Measurements from ENCODE around the gene FAM20A. TPM values are rescaled to one million over a fixed set of nuclear protein-coding genes. Genes with fewer than 3 reads are reported as not detected.
A peak's percentile ranks its signal among the peaks of the same experiment; 100 is the strongest.

Gene FAM20A
- polyA plus RNA-seq, 3 donors: 0.91 to 1.6 TPM; not detected in 1

DNA sequence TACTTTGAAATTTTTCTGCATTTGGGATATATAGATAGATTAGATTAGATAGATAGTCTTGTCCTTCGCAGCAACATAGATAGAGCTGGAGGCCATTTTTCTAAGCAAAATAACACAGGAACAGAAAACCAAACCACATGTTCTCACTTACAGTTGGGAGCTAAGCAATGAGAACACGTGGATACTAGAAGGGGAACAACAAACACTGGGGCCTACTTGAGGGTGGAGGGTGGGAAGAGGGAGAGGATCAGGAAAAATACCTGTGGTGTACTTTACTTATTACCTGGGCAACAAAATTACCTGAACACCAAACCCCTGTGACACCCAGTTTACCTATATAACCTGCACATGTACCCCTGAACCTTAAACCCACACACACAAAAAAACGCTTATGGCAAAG lies 74.6 kb downstream of the FAM20A start:
- WGBS (ENCODE audit: insufficient coverage): no CpG with 5 or more reads among the region's 3 CpGs
- H3K36me3 Mint-ChIP-seq: peaks cover 89 to 95% of the 10 kb centered on the region in 2 donors
- H3K27ac Mint-ChIP-seq: peak overlapping the region in 1 of 7 donors; percentile 7

GRCh38 chr17:68522266-68522665 lies 78.9 kb downstream of the FAM20A start:
- no peaks in the 10 kb centered on the region for H3K27me3 ChIP-seq (ENCODE audit: control insufficient read depth in 2 of 2, insufficient read depth in 2 of 2, low read length in 2 of 2)
- H3K36me3 ChIP-seq (replicated peaks in 1 of 2; ENCODE audit: control insufficient read depth in 1 of 2, insufficient read depth in 2 of 2, low read length in 2 of 2): peaks cover 74 to 94% of the 10 kb centered on the region in 2 donors
- Mint-ChIP-seq H3K27me3 (ENCODE audit: low read depth in 3 of 3) (no peaks in the 10 kb centered on the region), H3K4me3 (no peak overlapping the region), H3K9me3 (peaks cover 0 to 5% (median 0%) of the 10 kb centered on the region in 7 donors), H3K4me1 (peaks cover 15% of the 10 kb centered on the region), H3K36me3 (peaks cover 74 to 85% of the 10 kb centered on the region in 2 donors), H3K27ac (no peak overlapping the region)
- no peak overlapping the region for H3K4me3 ChIP-seq (replicated peaks in 1 of 3; ENCODE audit: low read depth in 2 of 3, low read length in 3 of 3)
- H3K4me1 ChIP-seq (ENCODE audit: control insufficient read depth in 1 of 2, insufficient read depth in 2 of 2, low read length in 2 of 2): peaks cover 6 to 10% of the 10 kb centered on the region in 2 donors
- peaks cover 76% of the 10 kb centered on the region for H3K79me2 ChIP-seq (ENCODE audit: insufficient read depth, low read length)
- H3K9me3 ChIP-seq (replicated peaks in 1 of 2; ENCODE audit: control insufficient read depth in 1 of 2, insufficient read depth in 1 of 2, low read length in 2 of 2): no peaks in the 10 kb centered on the region
- no peak overlapping the region for H3K4me2 ChIP-seq (replicated peaks; ENCODE audit: extremely low read depth, low read length, poor library complexity, severe bottlenecking)
- intact Hi-C loops (cut with micrococcal nuclease): no loop called here
- no peak for DNase-seq
- H3K27ac ChIP-seq (ENCODE audit: low read depth in 1 of 2, low read length in 2 of 2): no peak overlapping the region
- TF ChIP-seq, protein P1, sequence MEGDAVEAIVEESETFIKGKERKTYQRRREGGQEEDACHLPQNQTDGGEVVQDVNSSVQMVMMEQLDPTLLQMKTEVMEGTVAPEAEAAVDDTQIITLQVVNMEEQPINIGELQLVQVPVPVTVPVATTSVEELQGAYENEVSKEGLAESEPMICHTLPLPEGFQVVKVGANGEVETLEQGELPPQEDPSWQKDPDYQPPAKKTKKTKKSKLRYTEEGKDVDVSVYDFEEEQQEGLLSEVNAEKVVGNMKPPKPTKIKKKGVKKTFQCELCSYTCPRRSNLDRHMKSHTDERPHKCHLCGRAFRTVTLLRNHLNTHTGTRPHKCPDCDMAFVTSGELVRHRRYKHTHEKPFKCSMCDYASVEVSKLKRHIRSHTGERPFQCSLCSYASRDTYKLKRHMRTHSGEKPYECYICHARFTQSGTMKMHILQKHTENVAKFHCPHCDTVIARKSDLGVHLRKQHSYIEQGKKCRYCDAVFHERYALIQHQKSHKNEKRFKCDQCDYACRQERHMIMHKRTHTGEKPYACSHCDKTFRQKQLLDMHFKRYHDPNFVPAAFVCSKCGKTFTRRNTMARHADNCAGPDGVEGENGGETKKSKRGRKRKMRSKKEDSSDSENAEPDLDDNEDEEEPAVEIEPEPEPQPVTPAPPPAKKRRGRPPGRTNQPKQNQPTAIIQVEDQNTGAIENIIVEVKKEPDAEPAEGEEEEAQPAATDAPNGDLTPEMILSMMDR (IDR thresholded peaks at IDR 0.05): no peak
- no peak overlapping the region for H2AFZ ChIP-seq (ENCODE audit: insufficient read depth, low read depth, low read length, poor library complexity, severe bottlenecking)
- peaks cover 97% of the 10 kb centered on the region for H4K20me1 ChIP-seq (ENCODE audit: insufficient read depth, low read length)
- no peak overlapping the region for H3K9ac ChIP-seq (ENCODE audit: insufficient read depth, low read length, poor library complexity, severe bottlenecking)

More for the DNA sequence above, 74.6 kb downstream of the FAM20A start:
- H3K4me3 Mint-ChIP-seq: no peak overlapping the region
- no peaks in the 10 kb centered on the region for H3K27me3 ChIP-seq (ENCODE audit: control insufficient read depth in 2 of 2, insufficient read depth in 2 of 2, low read length in 2 of 2)
- no peaks in the 10 kb centered on the region for H3K9me3 ChIP-seq (replicated peaks in 1 of 2; ENCODE audit: control insufficient read depth in 1 of 2, insufficient read depth in 1 of 2, low read length in 2 of 2)
- no peaks in the 10 kb centered on the region for H3K4me1 Mint-ChIP-seq
- peaks cover 34% of the 10 kb centered on the region for H3K79me2 ChIP-seq (ENCODE audit: insufficient read depth, low read length)
- TF ChIP-seq, protein P1 (IDR thresholded peaks at IDR 0.05): no peak
- H3K4me3 ChIP-seq (replicated peaks in 1 of 3; ENCODE audit: low read depth in 2 of 3, low read length in 3 of 3): no peak overlapping the region
- H4K20me1 ChIP-seq (ENCODE audit: insufficient read depth, low read length): peaks cover 97% of the 10 kb centered on the region
- no peaks in the 10 kb centered on the region for H3K4me1 ChIP-seq (ENCODE audit: control insufficient read depth in 1 of 2, insufficient read depth in 2 of 2, low read length in 2 of 2)
- no peaks in the 10 kb centered on the region for H3K9me3 Mint-ChIP-seq
- H3K27me3 Mint-ChIP-seq (ENCODE audit: low read depth in 3 of 3): no peaks in the 10 kb centered on the region
- H3K4me2 ChIP-seq (replicated peaks; ENCODE audit: extremely low read depth, low read length, poor library complexity, severe bottlenecking): no peak overlapping the region
- no peak overlapping the region for H3K9ac ChIP-seq (ENCODE audit: insufficient read depth, low read length, poor library complexity, severe bottlenecking)
- H3K27ac ChIP-seq (ENCODE audit: low read depth in 1 of 2, low read length in 2 of 2): peak overlapping the region in 1 of 2 donors; percentile 49
- H3K36me3 ChIP-seq (replicated peaks in 1 of 2; ENCODE audit: control insufficient read depth in 1 of 2, insufficient read depth in 2 of 2, low read length in 2 of 2): peaks cover 97 to 100% of the 10 kb centered on the region in 2 donors
- no peak overlapping the region for H2AFZ ChIP-seq (ENCODE audit: insufficient read depth, low read depth, low read length, poor library complexity, severe bottlenecking)
- no peak for DNase-seq
- intact Hi-C loops (cut with micrococcal nuclease): no loop called here

All from CD14-positive monocyte (primary cell).